DMS53 (cell line): ENCODE measurements around the gene KDM6B.

Experiments
- DNase-seq: peaks from one replicate; lab custom pipeline; 2025; lab: John Stamatoyannopoulos, UW

Gene KDM6B

DNA sequence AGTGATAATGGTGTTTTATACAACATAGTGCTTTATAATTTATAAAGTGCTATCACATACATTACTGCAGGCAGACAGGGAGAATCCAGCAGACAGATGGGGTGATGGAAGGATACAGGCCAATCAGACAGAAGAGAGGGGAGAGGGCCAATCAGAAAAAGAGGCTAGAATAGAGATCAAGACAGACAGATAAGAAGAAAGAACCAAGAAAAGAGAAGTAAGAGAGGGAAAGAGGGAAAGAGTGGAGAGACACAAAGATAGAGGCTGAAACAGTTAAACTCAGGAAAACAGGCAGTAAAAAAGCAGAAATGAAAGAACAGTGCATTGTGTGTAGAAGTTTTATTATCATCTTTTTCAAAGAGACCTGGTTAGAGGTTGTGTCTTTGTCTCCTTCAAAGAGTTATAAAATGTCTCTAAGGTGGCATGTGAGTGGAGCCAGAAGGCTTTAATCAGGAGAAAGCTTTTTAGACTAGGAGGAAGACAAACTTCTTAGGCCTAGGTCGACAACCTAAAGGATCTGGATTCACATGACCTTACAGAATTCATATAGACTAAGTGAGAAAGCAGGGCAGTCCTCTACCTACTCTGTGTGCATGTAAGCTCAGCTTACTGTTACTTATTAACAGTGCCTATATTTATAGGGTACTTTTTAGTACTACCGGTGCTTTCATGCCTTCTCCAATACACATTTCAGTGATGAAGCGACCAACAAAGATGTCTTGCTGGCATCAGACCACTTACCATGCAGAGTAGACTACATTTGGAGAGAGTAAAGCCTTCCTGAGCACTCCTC, 46.3 kb downstream of the KDM6B start:
- no peak for DNase-seq

DNA sequence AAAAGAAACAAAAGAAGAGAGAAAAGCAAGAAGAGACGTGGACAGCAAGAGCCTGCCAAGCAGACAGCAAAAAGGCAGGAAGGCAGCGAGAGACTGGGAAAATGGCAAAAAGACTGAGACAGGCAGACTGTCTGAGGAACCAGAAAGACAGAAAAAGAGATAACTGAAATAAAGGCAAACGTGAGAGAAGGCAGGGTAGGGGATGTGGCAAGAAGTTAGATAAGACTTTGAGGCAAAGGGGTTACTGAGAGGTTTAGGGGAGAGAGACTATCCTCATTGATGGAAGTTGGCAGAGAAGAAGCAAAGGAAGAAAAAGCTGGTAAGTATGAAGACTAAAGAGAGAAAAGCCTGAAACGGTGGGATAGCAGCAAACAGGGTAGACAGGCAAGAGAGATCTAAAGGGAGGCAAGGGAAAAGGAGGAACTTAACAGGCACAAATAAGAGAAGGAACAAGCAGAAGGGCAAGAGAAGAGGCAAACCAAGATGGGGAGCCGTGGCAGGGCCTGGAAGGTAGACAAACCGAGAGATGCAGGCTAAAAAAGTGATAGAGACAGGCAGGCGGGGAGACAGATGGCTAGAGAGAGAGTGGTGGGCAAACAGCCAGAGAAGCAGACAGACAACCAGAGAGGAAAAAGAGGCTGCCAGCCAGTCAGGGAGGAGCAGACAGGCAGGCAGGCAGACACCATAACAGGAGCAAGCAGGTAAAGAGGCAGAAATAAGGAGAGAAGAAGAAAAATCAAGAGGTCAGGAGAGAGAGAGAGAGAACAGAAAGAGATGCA, 47.4 kb downstream of the KDM6B start:
- peak; percentile 86 for DNase-seq

DNA sequence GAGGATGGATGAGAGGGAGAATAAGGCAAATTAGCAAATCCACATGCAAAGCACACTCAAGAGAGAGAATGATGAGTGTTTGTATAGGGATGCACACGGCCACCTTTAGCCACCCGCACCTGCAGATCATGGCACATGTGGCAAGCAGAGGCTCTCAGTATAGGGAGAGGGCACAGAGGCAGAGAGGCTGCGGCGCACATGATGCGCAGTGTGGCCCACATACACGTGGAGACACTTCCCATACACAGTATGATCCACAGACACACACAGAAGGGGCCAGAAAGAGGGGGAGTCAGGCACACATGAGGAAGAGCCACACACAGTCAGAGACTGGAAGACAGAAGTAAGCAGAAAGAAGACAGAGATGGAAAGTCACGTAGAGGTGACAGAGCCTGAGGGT, 48.1 kb downstream of the KDM6B start:
- DNase-seq = peak; percentile 95

DNA sequence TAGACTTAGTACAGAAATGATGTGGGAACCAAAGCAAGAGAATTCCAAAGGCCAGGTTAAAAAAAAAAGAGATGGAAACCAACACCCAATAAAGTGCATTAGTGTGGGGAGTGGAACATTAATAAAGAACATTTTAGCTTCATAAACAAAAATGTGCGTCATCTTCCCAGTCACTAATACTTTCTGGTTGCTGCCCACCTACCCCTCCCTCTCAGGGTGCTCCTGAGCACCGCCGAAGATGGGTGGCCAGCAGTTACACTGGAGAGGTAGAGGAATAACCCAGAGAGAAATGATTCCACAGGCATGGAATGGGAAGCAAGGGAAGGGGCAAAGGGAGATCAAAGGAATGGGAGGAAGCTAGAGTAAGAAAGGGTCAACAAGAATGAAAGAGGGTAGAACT, 48.6 kb downstream of the KDM6B start:
- no peak for DNase-seq
